Measurements from ENCODE around the gene GFPT2.

The GFPT2 gene

DNA sequence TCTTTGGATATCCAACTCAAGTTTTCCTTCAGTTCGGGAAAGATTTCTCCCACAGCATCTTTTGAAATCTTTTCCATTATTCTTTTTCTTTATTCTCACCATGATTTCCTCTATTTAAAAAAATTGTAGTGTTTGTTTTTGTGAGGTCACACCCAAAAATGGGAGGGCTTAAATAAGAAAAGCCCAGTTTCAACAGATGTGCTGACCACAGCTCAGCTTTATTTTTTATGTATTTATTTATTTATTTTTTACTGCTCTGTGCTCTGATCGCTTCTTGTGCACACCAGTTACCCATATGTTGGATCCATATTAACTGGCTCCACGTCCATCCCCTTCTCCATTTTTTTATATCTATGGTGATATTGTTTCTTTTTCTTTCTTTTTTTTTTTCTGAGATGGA lies 20.3 kb downstream of the GFPT2 start:
- DNase-seq, result no peak

DNA sequence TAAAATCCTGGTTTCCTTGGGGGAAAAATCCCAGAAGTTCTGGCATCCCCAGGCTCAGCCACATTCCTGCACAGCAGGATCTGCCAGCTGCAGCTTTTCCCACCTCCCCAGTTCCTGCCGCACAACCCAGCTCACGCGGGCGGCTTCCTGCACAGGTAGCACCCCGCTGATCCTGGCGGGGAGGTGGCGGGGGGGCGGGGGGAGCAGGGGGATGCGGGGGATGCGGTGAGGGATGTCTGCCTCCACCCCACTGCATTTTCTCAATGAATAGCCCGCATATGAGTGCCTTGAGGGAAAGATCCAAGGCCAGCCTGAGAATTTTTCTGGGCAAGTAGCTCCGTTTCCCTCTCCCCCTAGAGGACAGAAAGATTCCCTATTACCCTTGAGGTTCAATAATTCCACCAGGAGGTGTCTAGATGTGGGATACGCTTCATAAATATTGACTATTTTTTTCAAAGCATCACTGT lies 21.1 kb downstream of the GFPT2 start:
- DNase-seq, result no peak

DNA sequence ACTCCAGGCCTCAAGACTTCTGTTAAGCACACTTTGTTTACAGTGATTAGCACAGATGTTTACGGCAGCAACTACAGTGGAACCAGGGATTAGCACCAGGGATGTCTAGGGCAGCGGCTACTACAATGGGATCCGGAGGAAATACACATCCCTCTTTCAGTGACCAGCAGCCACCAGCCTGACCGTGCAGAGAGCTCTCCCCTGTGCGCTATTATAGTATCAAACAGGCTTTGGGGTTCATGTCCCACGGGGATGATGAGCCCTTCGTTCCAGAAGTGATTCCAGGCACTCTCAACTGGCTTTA lies 21.5 kb downstream of the GFPT2 start:
- no peak for DNase-seq

DNA sequence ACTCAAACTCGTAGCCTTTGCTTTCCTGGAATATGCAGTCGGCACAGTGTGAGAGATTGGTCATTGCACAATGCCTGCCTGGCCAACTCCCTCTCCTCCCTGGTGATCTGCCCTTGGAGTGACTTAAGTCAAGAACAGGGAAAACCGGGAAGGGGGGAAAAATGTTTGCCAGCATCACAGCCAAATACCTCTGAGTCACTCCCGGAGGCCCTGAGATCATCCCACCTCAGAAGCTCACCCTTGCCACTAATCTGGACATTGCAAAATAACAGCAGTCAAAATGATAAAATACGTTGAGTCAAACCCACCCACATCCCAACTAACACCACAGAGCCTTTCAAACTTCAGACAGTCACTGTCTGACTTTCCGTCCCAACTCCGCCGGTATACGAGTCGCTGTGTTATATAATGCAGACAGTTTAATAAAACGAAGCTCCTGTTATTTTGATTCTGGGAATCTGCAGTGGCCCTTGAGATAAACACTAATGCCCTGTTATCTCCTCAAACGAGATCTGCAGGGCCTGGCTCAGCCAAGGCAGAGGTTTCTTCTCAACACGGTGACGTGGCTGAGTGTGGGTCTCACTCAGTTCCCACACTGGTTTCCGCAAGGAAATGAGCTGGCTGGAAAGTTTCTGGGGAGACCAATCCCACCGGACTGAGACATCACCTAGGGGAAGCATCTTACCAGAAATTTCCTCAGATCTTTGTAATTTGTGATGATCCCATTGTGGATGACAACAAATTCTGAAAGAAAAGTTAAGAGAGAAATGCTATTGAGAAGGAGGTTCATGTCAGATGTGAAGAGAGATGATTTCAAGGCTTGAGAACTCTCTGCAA lies 22.1 kb downstream of the GFPT2 start:
- no peak for DNase-seq

DNA sequence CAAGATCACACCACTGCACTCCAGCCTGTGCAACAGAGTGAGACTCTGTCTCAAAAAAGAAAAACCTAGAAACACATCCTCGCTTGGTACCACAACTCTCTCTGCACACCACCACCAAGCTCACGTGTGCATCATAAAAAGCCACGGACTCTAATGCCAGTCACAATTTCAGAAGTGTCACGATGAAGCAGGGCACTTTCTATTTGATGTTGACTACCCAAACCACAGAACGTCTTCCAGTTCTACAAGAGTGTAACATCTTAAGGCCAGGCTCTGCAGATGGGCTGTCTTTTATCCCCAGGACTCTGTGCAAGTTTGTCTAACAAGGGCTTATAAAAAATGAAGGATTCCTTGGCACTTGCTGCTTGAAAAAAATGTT lies 22.9 kb downstream of the GFPT2 start:
- DNase-seq, result no peak

DNA sequence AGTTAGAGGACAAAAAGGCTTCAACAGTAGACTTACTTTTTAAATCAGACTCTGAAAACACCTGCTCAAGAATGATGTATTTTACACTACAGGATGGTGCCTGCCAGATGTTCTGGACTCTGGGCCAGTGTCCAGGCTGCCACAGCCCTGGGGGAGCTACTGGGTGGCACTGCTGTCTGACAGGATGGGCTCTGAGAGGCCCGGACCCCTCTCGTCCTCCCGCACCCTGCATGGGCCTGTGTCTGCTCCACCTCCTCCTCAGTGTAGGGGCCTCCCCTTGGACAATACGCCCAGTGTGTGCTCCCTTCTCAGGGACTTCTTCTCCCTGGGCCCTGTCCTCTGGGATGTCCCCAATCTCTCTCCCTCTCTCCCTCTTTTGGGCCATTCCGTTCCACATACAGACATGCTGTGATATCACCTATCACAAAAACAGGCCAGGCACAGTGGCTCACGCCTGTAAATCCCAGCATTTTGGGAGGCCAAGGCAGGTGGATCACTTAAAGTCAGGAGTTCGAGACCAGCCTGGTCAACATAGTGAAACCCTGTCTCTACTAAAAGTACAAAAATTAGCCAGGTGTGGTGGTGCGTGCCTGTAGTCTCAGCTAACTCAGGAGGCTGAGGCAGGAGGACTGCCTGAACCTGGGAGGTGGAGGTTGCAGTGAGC lies 23.4 kb downstream of the GFPT2 start:
- no peak for DNase-seq

DNA sequence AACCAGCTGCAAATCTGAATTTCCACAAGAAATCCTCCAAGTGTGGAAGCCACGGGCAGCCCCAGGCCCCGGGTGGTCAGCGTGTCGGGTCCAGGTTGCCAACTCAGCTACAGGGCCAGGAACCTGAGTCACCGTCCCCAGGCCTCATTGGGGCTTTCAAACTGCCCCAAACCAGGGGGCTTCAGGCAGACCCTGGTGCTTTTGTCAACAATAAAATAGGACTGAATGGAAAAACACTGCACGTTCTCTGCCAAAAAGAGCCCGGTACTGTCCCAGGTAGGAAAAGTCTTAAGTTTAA lies 24.0 kb downstream of the GFPT2 start:
- DNase-seq, result no peak

DNA sequence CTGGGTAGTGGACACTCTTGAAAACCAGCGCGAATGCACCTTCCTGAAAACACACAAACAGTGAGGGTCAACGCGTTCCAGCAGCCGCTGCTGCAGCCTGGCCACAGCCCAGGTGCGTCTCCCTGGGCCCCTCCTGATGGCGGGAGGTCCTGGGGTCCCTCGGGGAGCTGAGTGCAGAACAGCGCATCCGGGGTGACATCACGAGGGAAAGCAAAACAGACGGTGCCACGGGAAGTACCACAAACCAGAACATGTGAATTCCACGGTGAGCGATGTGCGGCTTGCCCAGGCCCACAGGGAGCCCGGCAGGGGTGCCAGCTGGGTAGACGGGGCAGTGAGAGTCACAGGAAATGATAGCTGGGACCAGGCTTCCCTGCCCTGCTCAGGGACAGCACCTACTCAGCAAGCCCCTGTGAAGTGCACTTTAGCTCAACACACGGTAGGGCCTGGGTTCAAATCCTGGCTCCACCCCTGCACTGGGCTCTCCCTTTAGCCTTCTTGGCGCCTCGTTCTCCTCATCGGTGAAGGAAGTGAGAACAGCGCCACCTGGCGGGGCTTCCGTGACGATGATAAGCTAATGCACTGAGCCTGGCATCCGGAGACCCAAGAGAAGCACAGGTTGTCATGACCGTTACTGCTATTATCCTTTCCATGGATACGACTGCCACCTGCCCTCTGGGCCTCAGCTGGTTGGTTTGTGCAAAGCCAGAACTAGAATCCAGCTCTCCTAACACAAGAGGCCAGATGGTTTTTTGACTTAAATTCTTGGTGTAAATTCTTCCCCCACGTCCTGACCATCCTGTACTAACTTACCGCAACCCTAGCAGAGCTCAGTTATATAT lies 24.6 kb downstream of the GFPT2 start:
- DNase-seq, result peak; percentile 38

DNA sequence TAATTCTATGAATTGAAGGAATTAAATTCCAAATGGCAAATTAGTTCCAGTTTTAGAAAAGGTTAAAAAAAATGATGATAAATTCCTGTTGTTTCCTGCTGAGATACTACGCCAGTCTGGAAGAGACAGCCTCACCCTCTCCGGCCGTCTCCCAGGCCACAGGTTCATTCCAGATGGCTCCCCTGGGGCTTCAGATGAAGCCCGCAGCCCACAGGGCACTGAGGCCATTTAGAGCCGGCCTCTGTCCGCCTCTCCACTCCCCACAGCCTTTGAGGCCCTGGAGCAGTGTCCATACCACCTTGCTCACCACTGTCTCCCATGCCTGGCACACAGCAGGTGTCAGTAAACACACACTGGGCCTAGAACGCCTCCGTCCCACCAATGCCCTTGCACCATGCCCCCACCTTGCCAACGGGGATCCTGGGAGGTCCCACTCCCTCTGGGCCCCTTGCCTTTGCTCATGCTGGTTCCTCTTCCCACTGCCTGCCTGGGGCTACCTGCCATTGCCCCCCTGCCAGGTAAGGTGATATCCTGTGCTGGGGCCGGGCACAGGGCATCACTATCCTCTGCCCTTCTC lies 26.1 kb downstream of the GFPT2 start:
- DNase-seq, result no peak

DNA sequence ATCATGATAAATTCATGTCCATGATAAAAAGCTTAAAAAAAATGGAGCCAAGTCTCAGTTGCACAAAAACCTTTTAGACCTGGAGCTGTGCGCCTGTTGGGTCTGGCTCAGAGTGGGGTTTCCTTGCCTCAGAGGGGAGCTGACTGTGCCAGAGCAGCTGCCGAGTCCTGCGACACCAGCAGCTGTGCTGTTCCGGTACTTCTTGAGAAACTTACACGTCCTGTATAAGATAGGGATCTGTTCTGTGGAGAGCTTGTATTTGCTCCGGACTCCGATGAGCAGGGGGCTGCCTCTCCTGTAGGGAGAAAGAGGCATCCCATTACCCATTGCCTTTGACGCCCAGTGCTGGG lies 28.6 kb downstream of the GFPT2 start:
- no peak for DNase-seq

DNA sequence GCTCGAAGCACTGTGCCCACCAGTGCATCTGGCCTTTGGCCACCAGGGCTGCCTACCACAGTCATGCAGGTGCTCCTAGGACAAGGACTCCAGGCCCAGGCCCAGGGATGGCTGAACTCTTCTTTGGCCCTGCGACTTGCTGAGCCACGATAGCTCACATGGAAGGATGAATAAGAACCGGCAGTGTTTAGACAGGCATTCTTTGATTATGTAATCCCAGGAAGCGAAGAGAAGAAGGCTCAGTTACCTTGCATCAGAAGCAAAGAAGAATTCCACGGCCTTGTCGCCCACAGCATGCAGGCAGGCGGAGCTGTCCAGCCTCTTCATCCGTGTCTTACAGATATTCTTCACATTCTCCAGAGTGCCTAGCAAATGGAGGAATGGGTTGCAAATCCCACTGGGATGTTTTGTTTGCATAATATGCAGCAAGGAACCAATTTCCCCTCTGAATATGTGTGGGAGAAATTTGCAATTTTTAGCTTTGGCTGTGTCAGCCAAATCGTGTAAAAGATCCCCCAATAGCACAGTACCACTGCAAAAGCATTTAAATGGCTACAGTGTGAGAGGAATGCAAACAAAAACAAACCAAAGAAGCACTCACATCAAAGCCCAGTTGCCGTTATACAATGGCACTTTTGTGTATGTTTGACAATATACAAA lies 29.1 kb downstream of the GFPT2 start:
- DNase-seq, result no peak

DNA sequence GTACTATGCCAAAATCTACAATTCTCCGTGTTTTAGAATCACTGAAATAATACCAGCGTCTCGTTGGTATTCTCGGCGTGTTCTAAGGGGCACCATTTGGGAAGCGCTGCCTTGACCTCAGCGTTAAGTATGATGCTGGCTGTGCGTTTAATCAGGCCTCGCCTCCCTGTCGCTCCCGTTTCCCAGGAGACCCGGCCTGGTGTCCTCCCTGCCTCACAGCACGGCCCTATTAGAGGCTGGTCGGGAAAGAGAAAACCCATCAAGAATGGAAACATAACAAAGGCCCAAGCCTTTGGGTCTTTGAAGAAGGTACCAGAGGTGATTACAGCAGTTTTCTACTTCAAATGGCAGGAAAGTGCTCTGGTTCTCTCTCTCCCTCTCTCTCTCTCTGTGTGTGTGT lies 30.0 kb downstream of the GFPT2 start:
- DNase-seq, result no peak

DNA sequence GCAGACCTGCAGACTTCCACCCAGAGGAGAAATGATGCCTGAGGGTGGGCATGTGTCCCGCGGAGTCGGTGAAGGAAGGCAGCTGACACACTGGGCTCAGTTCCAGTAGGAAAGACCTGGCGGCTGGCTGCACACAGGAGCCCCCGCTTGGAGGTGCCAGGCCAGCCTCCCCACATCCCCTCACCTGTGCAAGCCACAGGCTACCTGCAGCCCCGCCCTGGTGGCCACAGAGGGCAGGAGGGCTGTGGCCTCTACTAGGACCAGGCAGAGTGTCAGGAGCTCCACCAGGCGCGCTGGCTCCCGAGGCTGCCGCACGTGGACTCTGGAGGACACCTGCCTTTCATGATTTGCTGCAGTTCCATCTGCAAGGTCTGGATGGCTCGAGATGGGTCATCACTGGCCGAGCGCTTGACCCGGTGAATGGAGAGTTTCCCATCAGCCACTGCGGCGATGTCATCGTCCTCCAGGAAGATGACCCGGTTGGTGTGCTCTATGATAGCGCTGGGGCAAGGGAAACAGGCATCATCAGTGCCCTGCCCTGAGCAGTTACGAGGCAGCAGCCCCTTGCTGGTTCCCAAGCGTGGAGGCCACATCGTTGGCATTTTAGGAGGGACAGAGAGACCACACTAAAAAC lies 34.6 kb downstream of the GFPT2 start:
- DNase-seq, result no peak

DNA sequence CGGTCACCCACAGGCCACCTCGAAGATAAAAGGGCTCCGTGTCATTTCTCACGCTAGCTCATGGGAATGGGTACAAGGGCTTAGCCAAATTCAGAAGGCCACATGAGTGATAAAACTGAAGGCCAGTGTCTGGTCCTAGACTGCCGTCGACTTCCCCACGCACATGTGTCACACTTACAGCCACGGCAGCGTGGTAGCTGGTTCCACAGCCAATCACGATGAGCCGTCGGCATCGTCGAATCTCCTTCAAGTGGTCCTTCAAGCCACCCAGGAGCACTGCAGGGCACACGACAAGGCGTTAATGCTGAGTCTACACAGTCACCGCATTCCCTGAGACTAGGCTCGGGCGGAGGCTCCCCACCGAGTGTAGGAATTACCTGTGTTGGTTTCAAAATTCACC lies 36.5 kb downstream of the GFPT2 start:
- DNase-seq, result no peak

DNA sequence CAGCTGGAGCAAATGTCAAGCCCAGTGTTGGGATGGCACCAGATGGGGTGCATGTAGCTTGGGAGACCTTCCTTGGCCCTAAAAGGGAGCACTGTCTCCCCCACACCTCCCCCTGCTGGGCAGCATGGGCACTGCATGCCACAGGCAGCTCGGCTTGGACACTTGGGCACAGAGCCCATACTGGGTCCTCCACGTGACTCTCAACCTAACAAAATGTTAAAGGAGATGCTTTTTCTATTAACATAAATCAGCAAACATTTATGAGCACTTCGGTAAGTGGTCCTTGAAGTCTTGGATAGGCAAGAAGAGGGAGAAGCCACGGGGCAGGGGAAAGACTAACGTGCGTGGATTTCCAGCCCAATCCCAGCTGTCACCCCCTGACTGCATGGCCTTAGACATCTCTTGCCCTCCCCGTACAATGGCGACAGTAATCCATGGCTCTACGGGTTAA lies 37.3 kb downstream of the GFPT2 start:
- no peak for DNase-seq

DNA sequence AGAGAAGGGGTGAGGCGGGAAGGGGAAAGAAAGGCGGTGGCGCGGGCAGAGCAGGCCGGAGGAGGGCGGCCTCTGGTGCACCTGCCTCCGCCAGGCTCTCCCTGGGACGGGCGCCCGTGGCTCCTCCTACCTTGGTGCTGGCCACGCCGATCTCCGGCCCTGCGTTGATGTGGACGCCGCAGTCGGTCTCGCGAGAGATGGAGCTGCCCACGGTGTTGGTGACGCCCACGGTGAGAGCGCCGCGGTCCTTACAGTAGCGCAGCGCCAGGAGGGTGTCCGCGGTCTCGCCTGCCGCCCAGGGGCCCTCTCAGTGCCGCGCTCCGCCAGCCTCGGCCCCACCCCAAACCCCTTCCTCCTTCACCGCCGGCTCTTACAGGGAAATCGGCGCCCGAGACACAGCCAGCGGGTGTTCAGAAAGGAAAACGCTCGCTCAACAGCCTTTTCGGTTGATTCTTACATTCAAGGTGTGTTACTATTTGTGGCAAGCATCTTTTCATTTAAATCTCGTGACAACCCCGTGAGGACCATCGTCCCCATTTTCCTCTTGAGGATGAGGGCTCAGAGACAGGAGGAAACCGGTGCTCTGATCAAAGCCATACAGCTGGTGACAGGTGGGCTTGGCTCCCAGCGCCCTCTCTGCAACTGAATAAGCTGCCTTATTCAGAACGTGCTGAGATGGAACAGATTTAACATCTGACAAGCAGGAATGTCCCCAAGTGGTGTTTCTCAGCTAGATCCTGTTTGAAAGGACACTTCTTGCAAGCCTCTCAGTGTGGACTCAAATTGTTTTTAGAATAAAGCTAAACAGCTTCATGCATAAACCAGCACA lies 39.2 kb downstream of the GFPT2 start:
- DNase-seq, result peak; percentile 73

DNA sequence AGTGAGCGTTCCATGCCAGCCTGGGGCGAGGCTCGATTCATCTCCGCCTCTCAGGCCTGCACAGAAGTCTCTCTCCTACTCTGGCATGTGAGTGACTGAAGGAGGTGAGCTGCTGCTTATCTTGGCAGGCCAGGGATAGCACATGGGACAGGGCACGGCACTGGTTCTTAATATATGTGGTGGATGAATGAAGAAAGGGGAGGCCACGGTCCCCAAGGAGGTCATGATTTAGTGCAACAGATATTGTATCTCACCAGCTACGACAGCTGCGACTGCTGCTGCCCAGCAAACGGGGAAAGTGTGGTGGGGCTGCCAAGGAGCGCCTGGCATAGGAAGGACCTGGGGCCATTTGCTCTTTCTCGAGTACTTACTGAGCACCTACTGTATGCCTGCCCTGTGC lies 41.9 kb downstream of the GFPT2 start:
- DNase-seq, result no peak

DNA sequence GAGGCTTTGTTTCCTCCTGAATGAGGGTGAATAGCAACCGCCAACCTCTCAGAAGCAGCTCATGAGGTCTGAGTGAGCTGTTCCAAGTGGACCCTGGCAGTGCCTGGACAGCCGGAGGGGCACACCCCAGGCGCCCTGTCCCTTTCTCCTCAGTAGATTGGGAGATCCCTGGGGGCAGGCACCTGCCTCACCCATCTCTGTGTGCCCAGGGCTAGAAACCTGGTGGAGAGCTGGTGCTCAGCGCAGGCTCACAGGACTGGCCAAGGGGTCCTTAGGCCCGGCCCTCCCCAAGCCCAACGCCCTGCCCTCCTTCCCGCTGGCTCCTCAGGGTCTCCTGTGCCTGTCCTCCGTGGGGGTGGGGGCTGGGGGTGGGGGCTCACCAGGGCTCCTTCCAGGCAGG lies 46.3 kb downstream of the GFPT2 start:
- no peak for DNase-seq

DNA sequence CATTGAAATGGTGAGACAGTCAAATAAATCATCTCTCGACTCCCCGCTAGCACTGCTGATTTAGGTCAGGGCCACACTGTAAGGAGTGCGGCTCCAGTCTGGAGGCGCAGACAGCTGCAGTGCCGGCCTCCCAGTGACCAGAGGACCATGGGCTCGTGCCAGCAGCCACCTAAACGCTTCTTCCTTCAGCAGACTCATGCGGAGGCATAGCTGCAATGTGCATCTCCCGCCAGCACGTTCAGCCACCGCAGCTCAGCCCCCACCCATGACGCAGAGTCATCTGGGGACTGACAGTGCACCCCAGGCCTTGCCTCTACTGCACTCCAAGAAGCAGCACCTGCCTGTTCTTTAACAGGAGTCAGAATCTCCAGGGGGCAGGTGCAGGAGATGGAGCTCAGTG lies 47.7 kb downstream of the GFPT2 start:
- DNase-seq, result no peak

DNA sequence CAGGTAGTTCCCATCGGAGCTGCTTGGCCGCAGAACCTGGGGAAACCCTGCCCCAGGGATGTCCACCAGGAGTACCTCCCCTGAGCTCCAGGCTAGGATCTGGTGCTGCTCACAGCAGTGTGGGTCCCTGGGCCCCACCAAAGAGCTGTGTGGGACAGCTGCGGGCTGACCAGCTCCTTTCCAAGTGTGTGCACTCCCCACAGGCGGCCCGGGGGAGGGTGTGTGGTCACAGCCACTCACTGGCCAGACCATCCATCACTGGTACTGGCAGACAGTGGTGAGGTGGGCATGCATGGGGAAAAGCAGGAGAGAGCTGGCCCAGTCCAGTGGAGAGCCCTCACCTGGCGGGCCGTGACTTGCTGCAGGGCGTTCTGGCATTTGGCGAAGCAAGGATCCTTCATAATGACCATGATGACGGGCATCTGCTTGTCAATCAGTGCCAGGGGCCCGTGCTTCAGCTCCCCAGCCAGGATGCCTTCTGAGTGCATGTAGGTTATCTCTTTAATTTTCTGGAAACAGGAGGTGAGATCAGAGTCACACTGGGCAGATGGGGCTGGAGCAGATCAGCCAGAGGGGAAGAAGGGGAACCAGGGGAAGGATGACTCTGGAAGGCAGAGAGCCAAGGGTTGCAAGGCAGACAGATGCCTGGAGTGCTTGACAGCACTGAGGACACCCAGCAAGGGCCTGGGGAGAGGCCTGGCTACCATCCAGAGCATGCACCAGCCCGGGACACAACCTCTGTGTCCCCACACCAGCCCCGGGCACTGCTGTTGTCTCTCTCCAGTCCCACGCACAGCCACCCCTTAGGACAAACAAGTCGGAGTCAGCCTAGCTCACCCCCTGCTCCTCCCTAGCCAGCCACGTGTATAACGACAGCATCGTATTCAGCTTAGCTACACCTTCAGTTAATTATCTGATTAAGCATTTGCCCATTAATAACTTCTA lies 48.4 kb downstream of the GFPT2 start:
- no peak for DNase-seq

DNA sequence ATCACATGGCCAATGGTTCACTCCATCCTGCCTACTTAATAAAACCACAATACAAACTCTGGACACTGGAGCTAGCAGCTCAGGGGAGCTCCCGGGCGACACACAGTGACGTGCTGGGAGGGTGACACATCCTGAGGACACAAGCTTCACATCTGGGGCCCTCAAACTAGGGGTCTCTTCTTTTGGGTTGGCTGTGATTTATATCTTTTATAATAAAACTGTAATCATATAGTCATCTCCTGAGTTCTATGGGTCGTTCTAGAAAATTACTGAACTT lies 49.2 kb downstream of the GFPT2 start:
- no peak for DNase-seq
